ENCODE results near the gene IMP3. TPM values are rescaled to one million over a fixed set of nuclear protein-coding genes. Genes with fewer than 3 reads are reported as not detected.

Gene IMP3
- total RNA-seq, 1 experiment from 2014 or later, result 79.9 TPM

- Histone ChIP-seq H2AFZ (ENCODE audit: low read depth, low read length, poor library complexity, severe bottlenecking) (no peak overlapping the region), H3K79me2 (ENCODE audit: insufficient read depth, low read length) (peaks cover 36% of the 10 kb centered on the region), H3K27me3 (ENCODE audit: insufficient read depth, low read length) (no peaks in the 10 kb centered on the region), H3K4me1 (ENCODE audit: control insufficient read depth in 1 of 2, insufficient read depth in 2 of 2, low read length in 2 of 2) (peaks cover 12 to 48% of the 10 kb centered on the region in 2 experiments), H3K27ac (ENCODE audit: low read depth, low read length) (peak overlapping the region; percentile 97), H4K20me1 (ENCODE audit: insufficient read depth) (peaks cover 15% of the 10 kb centered on the region; the same call in 1 of the 2 replicates), H3K9me2 (ENCODE audit: insufficient read depth) (no peaks in the 10 kb centered on the region), H3K36me3 (ENCODE audit: control insufficient read depth in 1 of 2, insufficient read depth in 2 of 2, low read length in 2 of 2) (0 out of 4 replicates have a peak, but pooled peaks cover 0 to 5% of the 10 kb centered on the region in 2 experiments), H3K9ac (ENCODE audit: low read length) (peak overlapping the region; percentile 98), H3K9me3 (ENCODE audit: control insufficient read depth in 1 of 2, insufficient read depth in 1 of 2, low read depth in 1 of 2, low read length in 2 of 2) (no peaks in the 10 kb centered on the region), H3K4me3 (replicated peaks in 1 of 2; ENCODE audit: low read depth in 1 of 2, low read length in 2 of 2) (peak overlapping the region; percentile 95 to 97), H3K4me2 (ENCODE audit: low read length) (peak overlapping the region; percentile 98)
- CTCF ChIA-PET, result interaction anchor here (1.3 to 2.2 kb wide), 7 partner anchors 13 to 273 kb away, joined by 3 to 21 read pairs (median 7); partner anchors contain the start of genes MAN2C1, SIN3A and SNUPN
- ATAC-seq (peak; percentile 64), DNase-seq (ENCODE audit: low read depth, low spot score) (peak; percentile 54)
- intact Hi-C loops (cut with micrococcal nuclease), result loop anchor here (1.0 to 2.0 kb wide), 5 partner anchors 16 to 272 kb away; partner anchors contain the start of genes MAN2C1, SIN3A and SNUPN
- TF ChIP-seq EZH2phosphoT487 (IDR thresholded peaks at IDR 0.05; ENCODE audit: borderline replicate concordance) (no peak), CTCF (IDR thresholded peaks at IDR 0.05 in 2 of 3, conservative IDR thresholded peaks at IDR 0.05 in 1 of 3; ENCODE audit: borderline replicate concordance in 1 of 3, insufficient read depth in 1 of 3, low read depth in 2 of 3, low read length in 2 of 3) (peak in 2 of 3 experiments; percentile 32 to 49; a peak in 3 of 6 replicates), CBX3 (IDR thresholded peaks at IDR 0.05; ENCODE audit: low read depth) (no peak)
- POLR2A ChIA-PET, result interaction anchor here (0.6 to 5.1 kb wide), 10 partner anchors 9 to 734 kb away, joined by 3 to 35 read pairs (median 7); partner anchors contain the start of genes COX5A, FAM219B, MAN2C1 and SIN3A
- RAD21 ChIA-PET (ENCODE audit: low non-redundant PET in 1 of 2, low total read pairs in 2 of 2, uncharacterized antibody in 2 of 2, unreplicated experiment in 2 of 2), result interaction anchor here (1.1 to 2.0 kb wide), 5 partner anchors 185 to 273 kb away, joined by 3 to 8 read pairs (median 3); partner anchors contain the start of gene MAN2C1 (in 1 of the 2)
- TSS peak; percentile 95 for BruUV-seq (replicated peaks)
These were observed 607 bp upstream of the IMP3 start for GRCh38 chr15:75640483-75641178.

Measured in HCT116 (cell line).